Erythroblast (primary cell): Measurements from ENCODE around the gene C6orf52.

Source experiments
- GATA1 ChIP-seq: IDR thresholded peaks from 2 replicates; pipeline ENCODE4 v1.6.1; 2011; ENCODE audit warnings: low read depth, mild to moderate bottlenecking, control low read depth, low read length, moderate library complexity
- POLR2A ChIP-seq: IDR thresholded peaks from 2 replicates; pipeline ENCODE4 v1.6.1; 2011; ENCODE audit warnings: mild to moderate bottlenecking, low read length

DNA sequence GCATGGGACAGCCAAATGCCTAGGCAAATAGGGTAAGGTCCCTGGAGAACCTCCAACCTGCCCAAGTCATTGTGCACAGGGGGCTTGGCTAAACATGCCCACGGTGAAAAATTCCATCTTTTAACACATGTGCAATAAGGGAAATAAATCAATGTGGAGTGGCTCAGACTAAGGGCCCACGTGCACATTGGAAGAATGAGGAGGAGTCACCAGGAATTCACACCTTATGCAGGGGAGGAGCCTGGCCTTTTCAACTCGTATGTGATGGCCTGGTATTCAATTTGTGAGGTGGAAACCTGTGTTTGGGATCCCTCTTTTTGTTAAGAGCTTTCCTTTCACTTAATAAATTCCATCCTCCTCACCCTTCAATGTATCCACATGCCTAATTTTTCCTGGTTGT is 12.6 kb downstream of the C6orf52 start:
- TF ChIP-seq POLR2A (no peak), GATA1 (no peak)
